Subcutaneous adipose tissue (tissue), 4 donors: ENCODE measurements around the gene MAP4K3. TPM values are rescaled to one million over a fixed set of nuclear protein-coding genes. Genes with fewer than 3 reads are reported as not detected.

ENCODE experiments used
- CTCF ChIP-seq: fragments of 450-650 bp; IDR thresholded peaks from one replicate; pipeline ENCODE4 v1.5.1; 2016; ENCODE audit warnings: low read depth, mild to moderate bottlenecking, control low read depth, antibody characterized with exemption, moderate library complexity
- total RNA-seq, 4 donors: library from RNA; depleted of rRNA; stranded (reverse); fragments of >200 nt; gene quantifications; one replicate each; pipeline ENCODE4 v1.1.0, GENCODE V29; 2016

MAP4K3 gene
- total RNA-seq, 4 donors from 2014 or later: 57.8 to 90.6 (median 63.6) TPM

DNA sequence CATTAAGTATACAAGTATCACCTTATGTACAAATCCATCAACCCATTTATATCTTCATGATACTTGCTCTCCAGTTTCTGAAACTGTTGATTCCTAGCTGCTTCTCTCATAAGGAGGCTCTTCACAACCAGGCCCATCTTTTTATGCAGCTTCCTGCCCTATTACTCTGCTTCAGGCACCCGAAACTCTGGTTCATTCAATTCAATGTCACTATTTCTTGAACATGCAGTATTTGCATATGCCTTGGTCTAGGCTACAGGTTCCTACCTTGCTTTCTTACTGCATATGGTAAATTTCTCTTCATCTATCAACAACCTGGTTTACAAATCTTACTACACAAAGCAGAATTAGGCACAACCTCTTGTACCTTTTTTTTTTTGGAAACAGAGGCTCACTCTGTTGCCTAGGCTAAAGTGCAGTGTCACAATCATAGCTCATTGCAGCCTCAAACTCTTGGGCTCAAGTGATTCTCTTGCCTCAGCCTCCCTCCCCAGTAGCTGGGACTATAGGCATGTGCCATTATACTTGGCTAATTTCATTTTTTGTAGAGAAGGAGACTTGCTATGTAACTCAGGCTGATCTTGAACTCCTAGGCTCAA, 190.6 kb downstream of the MAP4K3 start:
- TF ChIP-seq CTCF: no peak

DNA sequence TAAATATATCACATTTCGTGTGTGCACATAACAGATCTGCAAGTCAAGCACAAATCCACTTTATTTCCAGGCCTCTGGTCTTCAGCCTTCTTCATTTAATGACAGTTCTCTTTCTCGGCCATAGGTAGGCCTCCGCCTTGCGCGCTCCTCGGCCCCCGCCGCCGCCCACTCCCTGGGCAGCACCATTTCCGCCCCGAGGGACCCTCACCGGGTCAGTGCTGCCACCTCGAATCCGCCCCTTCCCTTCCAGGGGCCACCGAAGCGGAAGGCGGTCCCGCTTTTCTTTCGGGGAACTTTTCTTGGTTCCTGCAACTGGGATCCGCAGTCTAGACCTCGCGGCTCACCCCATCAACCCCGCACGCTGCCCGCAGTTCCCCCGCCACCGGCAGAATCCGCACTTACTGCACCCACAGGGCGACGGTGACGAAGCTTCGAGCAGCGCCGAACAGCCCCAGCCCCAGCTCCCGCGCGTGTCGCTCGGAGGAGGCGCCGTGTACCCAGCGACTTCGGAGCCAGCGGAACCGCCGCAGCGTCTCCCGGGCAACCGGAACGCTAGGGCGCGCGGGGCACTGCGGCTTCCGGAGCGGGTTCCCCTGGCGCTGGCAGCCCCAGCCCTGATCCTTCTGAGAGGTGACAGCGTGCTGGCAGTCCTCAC, 193.5 kb downstream of the MAP4K3 start, which contains the start of gene CDKL4:
Gene CDKL4, minus strand, starts transcription at position 502 of the 655 bp plus-strand sequence.
- no peak for TF ChIP-seq CTCF

GRCh38 chr2:39241588-39241987, 195.5 kb downstream of the MAP4K3 start:
- no peak for TF ChIP-seq CTCF

DNA sequence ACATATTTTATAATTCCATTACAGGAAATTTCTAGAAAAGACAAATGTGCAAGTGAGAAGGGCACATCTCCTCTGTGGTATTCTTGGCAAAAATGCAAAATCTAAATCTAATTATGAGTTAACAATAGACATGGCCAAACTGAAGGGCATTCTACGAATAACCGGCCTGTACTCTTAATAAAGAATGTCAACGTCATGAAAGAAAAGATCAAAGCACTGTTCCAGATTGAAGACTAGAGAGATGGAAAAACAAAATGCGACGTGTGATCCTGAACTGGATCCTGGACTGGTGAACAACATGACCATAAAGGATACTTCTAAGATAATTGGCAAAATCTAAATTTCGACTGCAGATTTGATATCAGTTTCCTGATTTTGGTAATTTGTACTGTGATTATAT, 196.3 kb downstream of the MAP4K3 start:
- no peak for TF ChIP-seq CTCF

DNA sequence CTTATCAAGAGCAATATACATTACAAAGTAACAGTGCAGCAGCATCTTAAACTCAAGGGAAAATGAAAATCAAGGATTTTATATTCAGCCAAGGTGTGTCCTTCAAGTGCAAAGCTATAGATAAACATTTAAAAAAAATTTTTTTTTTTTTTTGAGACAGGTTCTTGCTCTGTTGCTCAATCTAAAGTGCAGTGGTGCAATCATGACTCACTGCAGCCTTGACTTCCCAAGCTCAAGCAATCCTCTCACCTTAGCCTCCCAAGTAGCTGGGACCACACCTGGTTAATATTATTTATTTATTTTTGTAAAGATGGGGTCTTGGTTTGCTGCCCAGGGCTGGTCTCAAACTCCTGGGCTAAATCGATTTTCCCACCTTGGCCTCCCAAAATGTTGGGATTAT, 202.3 kb downstream of the MAP4K3 start:
- no peak for TF ChIP-seq CTCF

- TF ChIP-seq CTCF: no peak
These were observed 204.9 kb downstream of the MAP4K3 start for GRCh38 chr2:39232141-39232540.

DNA sequence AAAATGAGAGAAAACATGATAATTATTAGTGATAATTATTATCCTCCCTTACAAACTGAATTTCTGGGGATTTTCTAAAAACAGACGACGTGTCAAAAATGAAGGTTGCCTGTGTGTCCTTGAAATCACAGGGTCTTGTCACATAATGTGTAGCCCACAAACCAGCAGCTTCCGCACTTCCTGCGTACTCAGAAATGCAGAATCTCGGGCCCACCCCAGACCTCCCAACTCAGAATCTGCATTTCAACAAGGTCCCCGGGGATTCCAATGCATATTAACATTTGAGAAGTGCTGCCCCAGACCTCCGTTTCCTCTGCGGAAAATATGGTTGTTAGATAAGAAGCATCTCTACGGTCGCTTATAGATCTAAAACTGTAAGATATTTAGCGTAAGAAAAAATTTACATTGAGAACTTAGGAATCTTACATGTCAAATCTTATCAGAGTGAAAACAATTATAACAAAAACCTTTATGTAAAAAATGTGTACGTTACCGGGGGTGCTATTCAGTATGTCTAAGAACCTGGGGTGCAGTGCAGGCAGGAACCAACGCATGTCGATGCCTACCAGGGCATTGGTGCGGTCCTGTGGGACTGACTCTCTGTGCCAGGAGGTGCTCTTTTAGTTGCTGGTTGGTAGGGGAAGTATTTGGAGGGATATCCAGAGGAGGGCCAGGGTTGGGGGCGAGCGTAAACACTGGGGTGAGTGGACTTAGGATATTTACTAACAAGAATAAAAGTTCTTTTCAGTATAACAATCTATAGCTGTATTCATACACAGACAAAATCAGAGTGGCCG, 208.5 kb downstream of the MAP4K3 start:
- no peak for TF ChIP-seq CTCF
